Tibial artery (tissue), 4 donors: Measurements from ENCODE around the gene TMEM272.

Source experiments
- DNase-seq, 2 donors: peaks; one replicate each; pipeline ENCODE4 v3.0.0-alpha.2; 2019
- H3K27ac ChIP-seq, 2 donors: fragments of 200-600 bp; sonication (generic) in 1 of 2; 1 replicate in 1 of 2; 2 replicates in 1 of 2; pipeline ENCODE4 v1.5.1; 2018 to 2019; ENCODE audit warnings: mild to moderate bottlenecking in 1 of 2
- H3K27me3 ChIP-seq, 2 donors: fragments of 200-600 bp; sonication (generic) in 1 of 2; one replicate each; pipeline versions ENCODE4 v1.5.1 to v1.6.0; 2016 to 2019
- H3K36me3 ChIP-seq, 3 donors: fragments of 200-600 bp; sonication (generic) in 2 of 3; one replicate each; pipeline ENCODE4 v1.5.1; 2016 to 2019; ENCODE audit warnings: mild to moderate bottlenecking in 2 of 3
- H3K4me1 ChIP-seq, 4 donors: fragments of 200-600 bp; sonication (generic) in 2 of 4; 1 replicate in 3 of 4; 2 replicates in 1 of 4; pipeline ENCODE4 v1.5.1; 2016 to 2019
- H3K4me3 ChIP-seq, 2 donors: fragments of 200-600 bp; sonication (generic) in 1 of 2; 1 replicate in 1 of 2; 2 replicates in 1 of 2; pipeline ENCODE4 v1.5.1; 2018 to 2019; ENCODE audit warnings: mild to moderate bottlenecking in 2 of 2
- H3K9me3 ChIP-seq, 3 donors: fragments of 200-600 bp; sonication (generic) in 1 of 3; one replicate each; pipeline ENCODE4 v1.5.1; 2016 to 2019
- CTCF ChIP-seq, 2 experiments: fragments of 200-600 bp in 1 of 2; fragments of 450-650 bp in 1 of 2; IDR thresholded peaks; one replicate each; pipeline ENCODE4 v1.5.1; 2017 to 2019; ENCODE audit warnings: antibody characterized with exemption in 2 of 2, mild to moderate bottlenecking in 1 of 2, moderate library complexity in 1 of 2
- intact Hi-C: fragments of 100-400 bp; cut with DNase I; formaldehyde crosslinking; loops from one replicate; pipeline ENCODE4 v1.15.0; 2023; ENCODE audit warnings: low total_unique reads

TMEM272 gene

GRCh38 chr13:51844862-51845573, at the start of gene TMEM272:
TMEM272 (minus strand) TSS chr13:51845177; CDS start chr13:51838530, 6,647 bp downstream.
- intact Hi-C loops: no loop called here
- Histone ChIP-seq H3K36me3 (no peaks in the 10 kb centered on the region), H3K27me3 (no peaks in the 10 kb centered on the region), H3K4me3 (no peak within 1 kb of the TSS), H3K9me3 (no peaks in the 10 kb centered on the region), H3K4me1 (peaks cover 0 to 20% (median 3%) of the 10 kb centered on the region in 4 donors), H3K27ac (no peak within 1 kb of the TSS)
- DNase-seq: no peak
- peak; percentile 55 to 76 for TF ChIP-seq CTCF (IDR thresholded peaks at IDR 0.05)

GRCh38 chr13:51894239-51894638, 49.3 kb upstream of the TMEM272 start:
- H3K4me1 ChIP-seq: no peaks in the 10 kb centered on the region
- no peaks in the 10 kb centered on the region for H3K27me3 ChIP-seq
- DNase-seq: no peak
- no peak overlapping the region for H3K4me3 ChIP-seq
- H3K27ac ChIP-seq: no peak overlapping the region
- H3K36me3 ChIP-seq: no peaks in the 10 kb centered on the region
- intact Hi-C loops: no loop called here
- TF ChIP-seq CTCF (IDR thresholded peaks at IDR 0.05): no peak
- H3K9me3 ChIP-seq: no peaks in the 10 kb centered on the region

GRCh38 chr13:51892657-51893056, 47.7 kb upstream of the TMEM272 start:
- Histone ChIP-seq H3K27ac (no peak overlapping the region), H3K27me3 (no peaks in the 10 kb centered on the region), H3K4me3 (no peak overlapping the region), H3K4me1 (no peaks in the 10 kb centered on the region), H3K9me3 (no peaks in the 10 kb centered on the region), H3K36me3 (no peaks in the 10 kb centered on the region)
- no peak for DNase-seq
- TF ChIP-seq CTCF (IDR thresholded peaks at IDR 0.05): no peak
- intact Hi-C loops: no loop called here

GRCh38 chr13:51887468-51887867, 42.5 kb upstream of the TMEM272 start:
- intact Hi-C loops: no loop called here
- no peaks in the 10 kb centered on the region for H3K9me3 ChIP-seq
- H3K27me3 ChIP-seq: no peaks in the 10 kb centered on the region
- H3K36me3 ChIP-seq: no peaks in the 10 kb centered on the region
- H3K4me1 ChIP-seq: no peaks in the 10 kb centered on the region
- H3K4me3 ChIP-seq: no peak overlapping the region
- H3K27ac ChIP-seq: no peak overlapping the region
- DNase-seq: no peak
- TF ChIP-seq CTCF (IDR thresholded peaks at IDR 0.05): no peak

GRCh38 chr13:51885651-51886050, 40.7 kb upstream of the TMEM272 start:
- DNase-seq: no peak
- TF ChIP-seq CTCF (IDR thresholded peaks at IDR 0.05): no peak
- no peaks in the 10 kb centered on the region for H3K27me3 ChIP-seq
- no peak overlapping the region for H3K27ac ChIP-seq
- H3K4me3 ChIP-seq: no peak overlapping the region
- H3K9me3 ChIP-seq: no peaks in the 10 kb centered on the region
- intact Hi-C loops: no loop called here
- H3K36me3 ChIP-seq: no peaks in the 10 kb centered on the region
- H3K4me1 ChIP-seq: no peaks in the 10 kb centered on the region

GRCh38 chr13:51883226-51883600, 38.2 kb upstream of the TMEM272 start:
- Histone ChIP-seq H3K27me3 (no peaks in the 10 kb centered on the region), H3K9me3 (no peaks in the 10 kb centered on the region), H3K4me3 (no peak overlapping the region), H3K27ac (no peak overlapping the region), H3K4me1 (no peaks in the 10 kb centered on the region), H3K36me3 (no peaks in the 10 kb centered on the region)
- DNase-seq: no peak
- TF ChIP-seq CTCF (IDR thresholded peaks at IDR 0.05): no peak
- intact Hi-C loops: no loop called here
